HepG2 (cell line): ENCODE measurements around the gene CTSW. TPM values are rescaled to one million over a fixed set of nuclear protein-coding genes. Genes with fewer than 3 reads are reported as not detected.

Source experiments
- DR1 ChIP-seq: sonication (generic); formaldehyde crosslinking; IDR thresholded peaks from 2 replicates; pipeline ENCODE4 v1.8.0; 2021; ENCODE audit warnings: mild to moderate bottlenecking, missing genetic modification reagents, inconsistent platforms
- GMEB1 ChIP-seq: sonication (generic); formaldehyde crosslinking; IDR thresholded peaks from 2 replicates; pipeline ENCODE4 v1.5.1; 2020; ENCODE audit warnings: missing genetic modification reagents, mild to moderate bottlenecking, borderline replicate concordance
- KAT8 ChIP-seq: IDR thresholded peaks from 2 replicates; pipeline ENCODE4 v1.6.1; 2016; ENCODE audit warnings: missing genetic modification reagents, missing compliant biosample characterization
- MTF2 ChIP-seq: sonication (generic); formaldehyde crosslinking; IDR thresholded peaks from 2 replicates; pipeline ENCODE4 v1.5.0; 2020; ENCODE audit warnings: missing genetic modification reagents, borderline replicate concordance
- NR2F1 ChIP-seq, 2 experiments: fragments of 450-650 bp in 1 of 2; formaldehyde crosslinking in 1 of 2; IDR thresholded peaks; 2 replicates each; pipeline versions ENCODE4 v1.5.0 to v1.6.1; 2016 to 2020; ENCODE audit warnings: mild to moderate bottlenecking in 1 of 2, missing compliant biosample characterization in 1 of 2, missing genetic modification reagents in 1 of 2, moderate library complexity in 1 of 2
- PHB2 ChIP-seq: fragments of 450-650 bp; IDR thresholded peaks from 2 replicates; pipeline ENCODE4 v1.6.1; 2018; ENCODE audit not compliant: partially characterized antibody
- SMARCE1 ChIP-seq: fragments of 450-650 bp; IDR thresholded peaks from 2 replicates; pipeline ENCODE4 v1.6.1; 2017; ENCODE audit warnings: borderline replicate concordance
- SPEN ChIP-seq: sonication (generic); formaldehyde crosslinking; IDR thresholded peaks from 2 replicates; pipeline ENCODE4 v1.5.1; 2020; ENCODE audit warnings: low read depth, mild to moderate bottlenecking, missing genetic modification reagents
- TFE3 ChIP-seq: IDR thresholded peaks from 2 replicates; pipeline ENCODE4 v1.6.1; 2016
- TRAFD1 ChIP-seq: sonication (generic); formaldehyde crosslinking; IDR thresholded peaks from 2 replicates; pipeline ENCODE4 v1.5.1; 2020; ENCODE audit warnings: missing genetic modification reagents, mild to moderate bottlenecking, borderline replicate concordance
- ZBTB14 ChIP-seq: sonication (generic); formaldehyde crosslinking; IDR thresholded peaks from 2 replicates; pipeline ENCODE4 v1.4.0; 2020; ENCODE audit warnings: missing genetic modification reagents
- ZC3H4 ChIP-seq: sonication (generic); formaldehyde crosslinking; IDR thresholded peaks from 2 replicates; pipeline ENCODE4 v1.4.0; 2020; ENCODE audit warnings: missing genetic modification reagents, borderline replicate concordance
- ZNF101 ChIP-seq: sonication (generic); formaldehyde crosslinking; IDR thresholded peaks from 2 replicates; pipeline ENCODE4 v1.4.0; 2020; ENCODE audit warnings: mild to moderate bottlenecking, low read depth, missing genetic modification reagents, borderline replicate concordance
- ZNF432 ChIP-seq: sonication (generic); formaldehyde crosslinking; IDR thresholded peaks from 2 replicates; pipeline ENCODE4 v1.5.0; 2020; ENCODE audit warnings: missing genetic modification reagents, mild to moderate bottlenecking, borderline replicate concordance
- ZNF547 ChIP-seq: sonication (generic); formaldehyde crosslinking; IDR thresholded peaks from 2 replicates; pipeline ENCODE4 v1.5.1; 2020; ENCODE audit warnings: mild to moderate bottlenecking, missing genetic modification reagents
- ZNF570 ChIP-seq: sonication (generic); formaldehyde crosslinking; IDR thresholded peaks from 2 replicates; pipeline ENCODE4 v1.4.0; 2020; ENCODE audit warnings: mild to moderate bottlenecking, missing genetic modification reagents, borderline replicate concordance
- ZNF644 ChIP-seq: IDR thresholded peaks from 2 replicates; pipeline ENCODE4 v1.6.1; 2016; ENCODE audit warnings: low read depth
- ZNF724P ChIP-seq: sonication (generic); formaldehyde crosslinking; IDR thresholded peaks from 2 replicates; pipeline ENCODE4 v1.8.0; 2022; ENCODE audit warnings: missing genetic modification reagents, borderline replicate concordance
- polyA plus RNA-seq, 8 experiments: library from polyadenylated mRNA; depleted of rRNA in 3 of 8; stranded (reverse) in 7 of 8; unstranded in 1 of 8; fragments of >200 nt; fragmentation: Illumina TruSeq in 4 of 8; extraction: Trizol in 4 of 8; gene quantifications; 2 replicates each; pipeline versions ENCODE4 v1.2.1 to v1.2.3, GENCODE V29; 2011 to 2016; ENCODE audit warnings: low read depth in 4 of 8, missing spikeins in 1 of 8, mixed read lengths in 1 of 8; ENCODE audit not compliant: insufficient read depth in 1 of 8
- total RNA-seq, 5 experiments: library from RNA; depleted of rRNA; stranded (reverse); fragments of >200 nt; fragmentation: Illumina TruSeq; extraction: Trizol; gene quantifications; 2 replicates each; pipeline ENCODE4 v1.2.3, GENCODE V29; 2016; ENCODE audit warnings: low read depth in 1 of 5

CTSW gene
- total and polyA plus RNA-seq, 2 of the 13 experiments (the other 11 are each of a cell fraction or from before 2014, with no cell fraction given) = 0.09 TPM; not detected in 1

- TF ChIP-seq ZNF644 (CRISPR knock-in tag) (no peak), ZNF432 (CRISPR knock-in tag) (no peak), PHB2 (no peak), KAT8 (CRISPR knock-in tag) (peak; percentile 66), NR2F1 (CRISPR knock-in tag; IDR thresholded peaks at IDR 0.05) (no peak), ZBTB14 (CRISPR knock-in tag) (no peak), MTF2 (CRISPR knock-in tag) (no peak), ZNF101 (no peak), ZNF547 (CRISPR knock-in tag) (0 out of 2 replicates have a peak, but pooled peaks have one; percentile 6), ZC3H4 (CRISPR knock-in tag) (0 out of 2 replicates have a peak, but pooled peaks have one; percentile 50), DR1 (peak; percentile 71), GMEB1 (no peak), SPEN (CRISPR knock-in tag) (peak; percentile 78), ZNF570 (CRISPR knock-in tag) (0 out of 2 replicates have a peak, but pooled peaks have one; percentile 9), TRAFD1 (CRISPR knock-in tag) (no peak), TFE3 (CRISPR knock-in tag) (peak; percentile 29), SMARCE1 (no peak), ZNF724P (no peak)
Observed at GRCh38 chr11:65856689-65857499, 22.7 kb upstream of the CTSW start (continued).
